AG08396 (cell line): ENCODE measurements around the gene BCAR1.
"Not testable (repeated sequence)": the region's sequence is repeated elsewhere in the genome, so short reads cannot be mapped to it uniquely, and the experiment has no call there.

Experiments
- DNase-seq: peaks from one replicate; pipeline ENCODE4 v3.0.0; 2012; ENCODE audit warnings: low spot score, mixed read lengths

Gene BCAR1

DNA sequence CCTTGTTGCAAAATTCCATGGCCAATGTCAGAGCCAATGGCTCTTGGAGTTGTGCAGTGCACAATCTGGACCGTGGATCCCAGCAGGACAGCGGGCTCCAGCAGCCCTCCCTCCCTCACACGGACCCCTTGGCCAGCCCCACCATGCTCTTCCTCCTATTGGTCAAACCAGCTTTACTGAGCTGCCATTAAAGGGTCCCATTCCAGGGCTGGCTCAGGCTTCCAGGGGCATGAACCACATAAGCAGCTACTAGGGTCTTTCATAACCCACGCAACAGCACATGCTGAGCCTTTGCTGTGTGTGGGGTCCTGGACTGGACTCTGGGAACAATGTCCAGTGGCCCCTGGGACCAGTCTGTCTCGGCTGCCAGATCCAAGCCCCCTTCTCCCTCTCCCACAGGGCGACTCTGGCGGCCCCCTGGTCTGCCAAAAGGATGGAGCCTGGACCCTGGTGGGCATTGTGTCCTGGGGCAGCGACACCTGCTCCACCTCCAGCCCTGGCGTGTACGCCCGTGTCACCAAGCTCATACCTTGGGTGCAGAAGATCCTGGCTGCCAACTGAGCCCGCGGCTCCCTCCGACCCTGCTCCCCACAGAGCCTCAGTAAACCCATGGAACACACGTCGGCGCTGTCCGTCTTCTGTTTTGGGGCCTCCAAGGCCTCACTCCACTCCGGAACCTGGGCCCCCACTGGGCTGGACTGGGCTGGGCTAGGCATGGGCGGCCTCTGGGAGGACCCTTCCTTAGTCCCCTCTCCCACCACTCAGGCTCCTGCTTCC lies 26.9 kb downstream of the BCAR1 start:
- no peak for DNase-seq

DNA sequence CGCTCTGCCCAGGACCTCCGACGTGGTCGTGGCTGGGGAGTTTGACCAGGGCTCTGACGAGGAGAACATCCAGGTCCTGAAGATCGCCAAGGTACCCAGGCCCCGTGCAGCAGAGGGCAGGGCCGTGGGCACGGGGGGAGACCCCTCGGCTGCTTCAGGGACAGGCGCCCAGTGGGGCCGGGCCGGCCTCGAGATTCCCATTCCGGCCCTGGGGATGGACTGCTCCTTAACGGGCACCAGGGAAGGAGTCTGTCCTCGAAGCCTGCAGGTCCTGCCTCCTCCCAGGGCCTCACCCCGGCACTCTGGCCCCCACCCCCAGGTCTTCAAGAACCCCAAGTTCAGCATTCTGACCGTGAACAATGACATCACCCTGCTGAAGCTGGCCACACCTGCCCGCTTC lies 28.3 kb downstream of the BCAR1 start:
- not testable (repeated sequence) for DNase-seq

- no peak for DNase-seq
These were observed 29.1 kb downstream of the BCAR1 start for GRCh38 chr16:75222271-75222783.

DNA sequence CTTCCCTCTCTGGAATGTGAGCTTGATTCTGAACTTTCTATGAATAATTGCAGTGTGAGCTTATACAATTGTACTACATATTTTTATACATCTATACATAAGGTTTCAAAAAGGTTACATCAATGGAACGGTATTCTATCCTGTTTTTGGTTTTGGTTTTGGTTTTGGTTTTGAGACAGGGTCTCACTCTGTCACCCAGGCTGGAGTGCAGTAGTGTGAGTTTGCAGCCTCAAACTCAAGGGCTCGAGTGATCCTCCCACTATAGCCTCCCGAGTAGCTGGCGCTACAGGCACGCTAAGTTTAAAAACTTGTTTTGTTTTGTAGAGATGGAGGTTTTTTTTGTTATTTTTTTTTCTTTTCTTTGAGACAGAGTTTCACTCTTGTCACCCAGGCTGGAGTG lies 31.6 kb downstream of the BCAR1 start:
- no peak for DNase-seq

GRCh38 chr16:75219088-75219487 lies 32.3 kb downstream of the BCAR1 start:
- DNase-seq: no peak

DNA sequence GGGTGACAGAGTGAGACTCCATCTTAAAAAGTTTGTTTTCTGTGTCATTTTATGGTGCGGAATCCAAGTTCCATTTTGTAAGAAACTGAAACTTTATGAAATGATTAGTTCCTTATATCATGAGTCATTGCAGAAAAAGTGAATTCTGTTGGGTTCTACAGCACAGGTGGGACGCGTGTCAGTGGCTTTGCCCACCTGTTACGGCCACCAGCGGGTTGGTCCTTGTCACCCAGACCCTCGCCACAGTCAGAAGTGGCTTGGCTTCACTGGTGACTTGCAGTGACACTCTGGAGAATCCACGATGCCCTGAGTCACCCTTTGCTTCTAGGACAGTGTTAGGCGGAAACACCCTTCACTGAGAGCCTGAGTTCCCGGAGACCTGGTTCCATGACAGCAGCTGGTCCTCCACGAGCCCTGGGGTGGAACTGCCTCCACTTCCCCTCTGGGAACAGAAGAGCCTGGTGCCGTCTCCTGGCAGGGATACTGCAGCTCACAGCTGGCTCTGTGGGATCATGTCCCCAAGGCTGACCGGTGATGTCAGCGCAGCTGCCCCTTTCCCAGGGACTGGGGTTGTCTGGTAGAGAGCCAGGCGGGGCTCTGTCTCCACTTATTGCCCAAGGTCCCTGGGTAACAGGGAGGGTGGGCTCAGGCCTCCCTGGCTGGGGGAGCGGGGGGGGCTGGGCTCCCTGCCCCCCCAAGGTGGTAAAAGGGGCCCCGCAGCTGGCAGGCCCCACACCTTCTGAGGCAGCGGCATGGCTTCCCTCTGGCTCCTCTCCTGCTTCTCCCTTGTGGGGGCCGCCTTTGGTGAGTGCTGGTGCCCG lies 33.0 kb downstream of the BCAR1 start, which contains the start of gene CTRB1:
TSS of gene CTRB1 (plus strand) at position 733 of the 821 bp plus-strand sequence. CDS start at position 753, 20 bp downstream.
- DNase-seq: no peak

- DNase-seq: no peak
These were observed 34.0 kb downstream of the BCAR1 start for GRCh38 chr16:75217389-75217851.

DNA sequence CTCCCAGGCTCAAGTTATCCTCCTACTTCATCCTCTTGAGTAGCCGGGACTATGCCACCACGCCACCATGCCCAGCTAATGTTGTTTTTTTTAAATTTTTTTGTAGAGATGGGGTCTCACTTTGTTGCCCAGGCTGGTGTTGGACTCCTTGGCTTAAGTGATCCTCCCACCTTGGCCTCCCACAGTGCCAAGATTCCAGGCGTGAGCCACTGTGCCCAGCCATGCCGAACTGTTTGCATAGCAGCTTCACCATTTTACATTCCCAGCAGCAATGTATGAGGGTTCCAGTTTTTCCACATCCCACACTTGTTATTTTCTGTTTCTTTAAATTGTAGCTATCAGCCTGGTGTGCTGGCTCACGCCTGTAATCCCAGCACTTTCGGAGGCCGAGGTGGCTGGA lies 34.8 kb downstream of the BCAR1 start:
- DNase-seq: no peak

GRCh38 chr16:75216127-75216526 lies 35.3 kb downstream of the BCAR1 start:
- no peak for DNase-seq

- not testable (repeated sequence) for DNase-seq
These were observed 40.1 kb downstream of the BCAR1 start for GRCh38 chr16:75211286-75211685.

GRCh38 chr16:75209944-75210343 lies 41.5 kb downstream of the BCAR1 start:
- no peak for DNase-seq

DNA sequence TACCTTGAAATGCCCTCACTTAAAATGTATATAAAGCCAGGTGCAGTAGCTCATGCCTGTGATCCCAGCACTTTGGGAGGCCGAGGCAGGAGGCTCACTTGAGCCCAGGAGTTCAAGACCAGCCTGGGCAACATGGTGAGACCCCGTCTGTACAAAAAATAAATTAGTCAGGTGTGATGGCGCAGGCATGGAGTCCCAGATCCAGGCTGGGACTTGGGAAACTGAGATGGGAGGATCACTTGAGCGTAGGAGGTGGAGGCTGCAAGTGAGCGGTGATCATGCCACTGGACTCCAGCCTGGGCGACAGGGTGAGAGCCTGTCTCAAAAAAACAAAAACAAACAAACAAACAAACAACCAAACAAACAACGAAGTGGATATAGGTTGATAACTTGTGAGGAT lies 41.9 kb downstream of the BCAR1 start:
- DNase-seq: not testable (repeated sequence)

- no peak for DNase-seq
These were observed 42.4 kb downstream of the BCAR1 start for GRCh38 chr16:75208861-75209505.

DNA sequence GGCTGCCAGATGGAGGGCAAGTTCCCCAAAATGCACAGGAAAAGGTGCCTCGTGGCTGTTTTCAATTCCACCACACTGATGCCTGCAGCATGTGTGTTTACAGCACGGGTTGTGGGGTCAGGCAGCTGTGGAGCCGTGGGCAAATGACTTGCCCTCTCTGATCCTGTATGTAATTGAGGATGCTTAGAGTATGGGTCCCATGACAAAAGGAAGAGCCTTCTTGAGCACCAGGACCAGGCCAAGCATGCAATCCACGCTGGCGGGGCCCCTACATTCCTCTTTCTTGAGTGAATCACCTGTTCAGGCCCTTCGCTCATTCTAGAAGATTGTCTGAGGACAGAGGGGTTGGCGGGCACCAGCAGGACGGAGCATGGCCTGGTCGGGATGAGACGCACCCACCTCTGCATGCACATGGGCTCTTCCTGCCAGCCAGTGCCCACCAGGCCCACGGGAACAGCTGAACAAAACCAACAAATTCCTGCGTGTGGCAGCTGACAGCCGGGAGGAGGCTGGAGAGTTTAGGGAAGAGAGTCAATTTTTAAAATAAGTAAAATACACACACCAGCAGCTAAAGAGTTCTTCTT lies 43.1 kb downstream of the BCAR1 start:
- no peak for DNase-seq

GRCh38 chr16:75207831-75208230 lies 43.6 kb downstream of the BCAR1 start:
- DNase-seq: no peak

GRCh38 chr16:75206749-75207451 lies 44.5 kb downstream of the BCAR1 start, which contains the start of gene CTRB2:
CTRB2 (minus strand) TSS chr16:75207161; CDS start chr16:75207141, 20 bp downstream.
- DNase-seq: no peak

- DNase-seq: not testable (repeated sequence)
These were observed 45.3 kb downstream of the BCAR1 start for GRCh38 chr16:75205961-75206748.

DNA sequence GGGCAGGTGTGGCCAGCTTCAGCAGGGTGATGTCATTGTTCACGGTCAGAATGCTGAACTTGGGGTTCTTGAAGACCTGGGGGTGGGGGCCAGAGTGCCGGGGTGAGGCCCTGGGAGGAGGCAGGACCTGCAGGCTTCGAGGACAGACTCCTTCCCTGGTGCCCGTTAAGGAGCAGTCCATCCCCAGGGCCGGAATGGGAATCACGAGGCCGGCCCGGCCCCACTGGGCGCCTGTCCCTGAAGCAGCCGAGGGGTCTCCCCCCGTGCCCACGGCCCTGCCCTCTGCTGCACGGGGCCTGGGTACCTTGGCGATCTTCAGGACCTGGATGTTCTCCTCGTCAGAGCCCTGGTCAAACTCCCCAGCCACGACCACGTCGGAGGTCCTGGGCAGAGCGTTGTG lies 46.0 kb downstream of the BCAR1 start:
- DNase-seq: not testable (repeated sequence)

DNA sequence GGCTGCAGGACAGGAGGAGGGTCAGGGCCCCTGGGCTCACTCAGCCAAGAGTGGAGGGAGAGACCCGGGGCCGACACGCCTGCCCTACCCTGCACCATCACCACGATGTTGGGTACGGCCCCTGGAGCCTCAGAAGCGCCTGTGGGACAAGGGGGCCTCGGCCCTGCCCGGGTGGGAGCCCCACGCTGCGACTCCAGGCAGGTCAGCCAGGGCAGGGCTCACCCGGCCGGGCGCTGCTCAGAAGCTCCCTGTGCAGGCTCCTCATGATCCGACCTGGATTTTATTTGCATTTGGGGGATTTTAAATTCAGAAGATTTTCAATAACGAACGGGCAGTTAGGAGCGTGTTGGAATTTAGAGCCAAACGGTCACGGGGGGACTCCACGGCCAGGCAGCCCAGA lies 46.5 kb downstream of the BCAR1 start:
- not testable (repeated sequence) for DNase-seq

DNA sequence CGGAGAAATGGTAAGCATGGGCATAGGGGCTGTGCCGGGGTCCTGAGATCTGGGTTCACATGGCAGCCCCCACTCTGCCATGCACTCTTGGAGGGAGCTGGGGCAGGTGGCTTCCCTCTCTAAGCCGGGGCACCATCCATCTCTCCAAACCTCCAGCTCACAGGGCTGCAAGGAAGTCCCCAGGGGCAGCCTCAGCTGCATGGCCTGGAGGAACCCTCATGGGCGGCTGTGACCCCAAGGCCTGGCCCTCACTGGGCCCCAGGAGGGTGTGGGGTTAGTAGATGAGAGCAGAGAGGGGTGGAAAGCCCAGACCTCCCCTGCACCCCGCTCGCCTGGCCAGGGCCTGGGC lies 47.0 kb downstream of the BCAR1 start:
- DNase-seq: no peak
